Measurements from ENCODE around the gene GDPD5.
A peak's percentile ranks its signal among the peaks of the same experiment; 100 is the strongest.

The GDPD5 gene

DNA sequence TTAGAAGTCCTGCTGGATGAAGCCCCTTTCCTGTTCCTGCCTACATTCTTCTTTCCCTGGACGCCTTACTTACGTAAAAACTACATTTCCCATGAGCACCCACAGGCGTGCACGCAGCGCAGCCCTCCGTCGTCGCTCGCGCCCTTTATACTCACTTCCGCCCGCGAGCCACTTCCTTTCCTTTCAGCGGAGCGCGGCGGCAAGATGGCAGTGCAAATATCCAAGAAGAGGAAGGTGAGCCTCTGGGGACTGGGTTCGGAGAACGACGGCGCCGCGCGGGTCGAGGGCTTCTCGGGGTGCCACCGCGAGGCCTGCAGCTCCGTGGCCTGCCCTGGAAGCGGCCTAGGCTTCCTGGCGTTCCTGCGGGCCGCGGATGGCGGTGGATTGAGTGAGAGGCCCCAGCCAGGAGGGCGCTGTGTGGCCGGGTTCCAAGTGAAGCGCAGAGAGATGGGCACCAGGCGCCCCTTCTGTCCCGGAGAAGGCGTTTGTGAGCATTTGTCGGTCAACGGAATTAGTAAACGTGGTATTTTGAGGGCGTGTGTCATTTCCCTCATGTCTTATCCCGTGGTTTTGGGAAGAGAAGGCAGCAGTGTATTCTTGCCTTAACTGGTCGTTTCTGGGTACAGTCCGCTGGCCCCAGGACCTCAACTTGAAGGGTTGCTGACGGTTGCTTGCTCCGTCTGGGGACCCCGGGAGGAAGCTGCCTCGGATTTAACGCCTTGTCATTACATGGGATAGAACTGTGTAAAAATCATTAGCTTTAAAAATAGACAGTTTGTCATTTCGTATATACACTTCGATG is 126.2 kb downstream of the GDPD5 start, which contains the start of gene RPS3:
Gene RPS3 (plus strand): TSS at position 175 of the 802 bp plus-strand sequence. CDS start 30 bp downstream, at position 205.
- peak; percentile 78 for DNase-seq (ENCODE audit: low read depth)

DNA sequence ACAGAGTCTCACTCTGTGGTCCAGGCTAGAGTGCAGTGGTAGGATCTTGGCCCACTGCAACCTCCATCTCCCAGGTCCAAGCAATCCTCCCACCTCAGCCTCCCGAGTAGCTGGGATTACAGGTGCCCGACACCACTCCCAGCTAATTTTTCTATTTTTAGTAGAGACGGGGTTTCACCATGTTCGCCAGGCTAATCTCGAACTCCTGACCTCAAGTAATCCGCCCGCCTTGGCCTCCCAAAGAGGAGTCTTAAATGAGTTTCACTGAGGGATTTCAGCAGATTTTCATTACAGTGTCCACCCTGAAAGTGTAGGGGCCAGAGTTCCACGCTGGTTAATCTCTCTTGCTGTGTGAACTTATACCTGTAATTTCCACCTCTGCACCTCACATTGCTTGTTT is 126.8 kb downstream of the GDPD5 start:
- DNase-seq (ENCODE audit: low read depth), result no peak

GRCh38 chr11:75394085-75394840 is 131.5 kb downstream of the GDPD5 start:
- no peak for DNase-seq (ENCODE audit: low read depth)

- DNase-seq (ENCODE audit: low read depth), result no peak
Measured at GRCh38 chr11:75389925-75390324, 135.8 kb downstream of the GDPD5 start.

DNA sequence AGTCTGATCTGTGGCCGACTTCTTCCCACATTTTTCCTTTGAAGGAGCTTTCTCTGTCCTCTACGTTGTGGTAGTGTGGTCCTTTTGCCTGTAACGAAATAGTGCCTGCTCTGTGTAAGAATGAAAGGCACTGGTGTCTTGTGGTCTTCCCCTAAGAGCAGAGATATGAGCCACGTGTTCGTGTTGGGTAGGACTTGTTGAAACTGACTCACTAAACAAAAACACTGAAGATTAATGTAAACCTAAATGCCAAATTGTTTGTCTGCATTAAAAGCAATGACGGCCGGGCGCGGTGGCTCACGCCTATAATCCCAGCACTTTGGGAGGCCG is 136.5 kb downstream of the GDPD5 start:
- no peak for DNase-seq (ENCODE audit: low read depth)

DNA sequence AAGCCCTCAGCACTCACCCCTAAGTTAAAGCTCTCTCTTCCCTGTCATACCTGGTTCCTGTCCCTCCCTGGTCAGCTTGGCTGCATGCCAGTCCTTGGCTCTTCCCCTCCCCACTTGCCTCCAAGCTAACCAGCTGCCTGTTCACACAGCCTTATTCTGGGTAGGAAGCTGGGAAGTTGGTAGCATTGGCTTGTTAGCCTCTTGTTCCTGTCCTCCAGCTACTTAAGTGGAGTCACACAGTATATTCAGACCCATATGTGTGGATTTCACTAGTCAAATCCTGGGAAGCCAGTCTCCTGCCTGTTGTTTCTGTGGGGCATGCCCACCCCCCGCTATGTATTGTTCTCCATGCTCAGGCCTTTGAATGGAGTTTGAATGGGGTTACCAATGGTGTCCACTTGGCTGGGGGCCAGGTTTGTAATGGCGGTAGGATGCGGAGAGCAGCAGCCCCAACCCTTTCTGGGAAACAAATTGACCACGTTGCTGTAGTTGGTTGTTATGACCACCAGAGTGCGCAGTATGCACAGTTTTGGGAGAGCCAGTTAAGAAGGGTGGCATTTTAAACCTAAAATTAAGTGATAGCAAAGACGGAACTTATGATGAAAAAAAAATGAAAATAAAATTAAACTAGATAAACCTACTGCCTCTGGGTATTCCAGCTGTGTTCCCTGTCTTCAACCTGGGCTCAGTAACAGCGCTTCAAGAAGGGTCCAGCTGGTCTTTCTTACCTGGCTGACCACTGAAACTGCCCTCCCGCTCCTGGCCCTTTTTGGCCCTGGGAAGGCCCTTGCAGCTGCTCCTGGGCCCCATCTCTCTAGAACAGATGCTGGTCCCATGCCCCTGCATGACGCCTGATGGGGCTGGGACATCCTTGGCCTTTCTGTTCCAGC is 137.1 kb downstream of the GDPD5 start:
- DNase-seq (ENCODE audit: low read depth), result peak; percentile 44

DNA sequence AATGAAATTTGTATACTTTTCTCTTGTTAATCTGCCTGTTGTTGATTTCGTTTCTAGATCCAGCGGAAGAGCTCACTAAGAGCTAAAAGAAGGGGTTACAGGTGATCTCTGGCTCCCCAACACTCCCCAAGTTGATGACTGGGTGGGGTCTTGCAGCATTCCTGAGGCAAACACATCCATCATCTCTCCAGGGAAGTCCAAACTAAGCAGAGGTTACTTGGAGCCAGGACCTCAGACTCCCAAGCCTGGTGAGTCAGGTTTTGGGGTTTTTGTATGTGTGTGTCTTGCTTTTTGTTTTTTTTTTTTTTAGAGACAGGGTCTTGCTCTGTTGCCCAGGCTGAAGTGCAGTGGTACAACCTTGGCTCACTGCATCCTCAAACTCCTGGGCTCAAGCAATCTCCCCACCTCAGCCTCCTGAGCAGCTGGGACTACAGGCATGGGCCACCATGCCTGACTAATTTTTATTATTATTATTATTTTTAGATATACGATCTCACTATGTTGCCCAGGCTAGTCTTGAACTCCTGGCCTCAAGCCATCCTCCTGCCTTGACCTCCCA is 137.9 kb downstream of the GDPD5 start:
- DNase-seq (ENCODE audit: low read depth), result no peak

DNA sequence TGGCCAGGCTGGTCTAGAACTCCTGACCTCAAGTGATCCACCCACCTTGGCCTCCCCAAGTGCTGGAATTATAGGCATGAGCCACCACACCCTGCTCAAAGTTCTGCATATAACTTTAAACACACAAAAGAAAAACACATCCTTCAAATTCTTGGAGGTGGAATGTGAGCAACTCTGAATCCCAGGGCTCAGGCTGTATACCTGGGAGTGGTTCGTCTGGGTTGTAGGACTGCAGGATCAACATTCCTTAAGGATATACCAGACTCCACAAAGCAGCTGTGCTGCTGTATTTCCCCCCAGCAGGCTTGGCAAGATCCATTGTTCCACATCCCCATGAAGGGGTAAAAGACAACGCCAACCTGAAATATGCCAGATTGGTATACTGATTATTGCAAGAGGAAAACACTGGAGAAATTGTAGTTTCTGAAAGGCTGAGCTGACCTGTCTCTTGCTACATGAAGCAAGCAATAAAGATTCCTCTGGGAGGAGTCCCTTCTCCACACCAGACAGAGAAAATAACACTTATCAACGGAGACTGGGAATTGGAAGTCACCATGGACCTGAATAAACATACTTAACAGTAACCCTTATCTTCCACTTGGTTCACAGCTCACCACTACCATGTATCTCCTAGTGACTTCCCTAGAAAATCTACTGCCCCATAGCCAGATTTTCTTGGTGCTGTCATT is 138.7 kb downstream of the GDPD5 start:
- no peak for DNase-seq (ENCODE audit: low read depth)

Data from activated gamma-delta T cell treated with anti-CD3 and anti-CD28 coated beads, Interleukin-2, amount 50 U/mL, for 16 hours (primary cell).